GM21825 (cell line): Measurements from ENCODE around the gene FAM83E.
"Not testable (repeated sequence)": the region's sequence is repeated elsewhere in the genome, so short reads cannot be mapped to it uniquely, and the experiment has no call there.

ENCODE experiments used
- ATAC-seq: cut with Tn5 transposase; IDR thresholded peaks from one replicate; pipeline ENCODE4 v1.9.1; 2021; ENCODE audit warnings: mild to moderate bottlenecking, moderate library complexity; ENCODE audit not compliant: unreplicated experiment

Gene FAM83E

DNA sequence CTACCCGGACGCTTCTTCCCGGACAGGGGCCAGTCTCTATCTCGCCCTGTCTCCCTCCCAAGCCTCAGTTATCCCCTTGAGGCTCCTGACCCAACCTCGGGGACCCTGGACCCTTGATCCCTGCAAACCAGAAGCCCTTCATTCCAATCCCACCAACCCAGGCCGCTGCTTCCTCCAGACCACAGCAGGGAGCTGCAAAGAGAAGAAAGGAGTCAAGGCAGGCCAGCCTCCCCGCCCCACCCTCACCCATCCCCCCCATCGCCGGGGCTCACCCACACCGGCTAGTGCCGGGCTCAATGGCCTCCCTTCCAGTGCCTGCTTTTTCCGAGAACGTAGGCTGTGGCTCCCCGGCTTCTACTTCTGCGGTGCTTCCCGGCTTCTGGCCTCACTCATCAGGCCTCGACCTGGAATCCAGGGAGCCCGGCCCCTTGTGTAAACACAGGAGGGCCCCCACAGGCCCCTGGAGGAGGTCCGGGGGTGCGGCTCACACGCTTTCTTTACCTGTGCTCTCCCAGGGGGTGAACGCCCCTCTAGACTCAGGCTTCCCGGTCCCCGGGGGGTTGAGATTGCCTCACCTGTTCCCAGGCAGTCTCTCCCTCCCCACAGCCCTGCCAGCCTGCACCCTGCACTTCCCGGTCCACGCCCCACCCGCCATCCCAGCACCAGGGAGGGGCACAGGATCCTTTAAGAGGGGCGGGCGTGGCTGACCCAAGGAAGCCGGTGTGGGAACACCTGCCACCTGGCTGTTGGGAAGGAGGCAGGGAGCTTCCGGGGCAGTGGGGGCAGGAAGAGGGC, at the start of gene FAM83E:
FAM83E (minus strand) TSS at position 641 of the 795 bp plus-strand sequence. CDS start 1,704 bp downstream, outside the sequence.
- ATAC-seq = no peak

DNA sequence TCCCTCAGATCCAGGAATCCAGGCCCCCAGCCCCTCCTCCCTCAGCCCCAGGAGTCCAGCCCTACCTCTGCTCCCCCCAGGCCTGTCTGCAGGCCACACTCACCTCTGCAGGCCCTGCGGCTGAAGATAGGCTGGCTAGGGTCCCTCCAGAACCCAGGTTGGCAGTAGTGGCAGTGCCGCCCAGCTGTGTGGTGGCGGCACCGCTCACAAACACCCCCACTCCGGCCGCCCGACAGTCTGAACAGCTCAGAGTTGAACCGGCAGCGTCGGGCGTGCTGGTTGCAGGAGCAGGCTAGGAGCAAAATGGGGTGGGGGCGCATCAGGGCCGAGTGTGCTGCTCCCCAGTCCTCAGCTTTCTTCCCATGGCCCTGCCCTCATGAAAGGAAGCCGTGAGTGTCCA, 49.6 kb upstream of the FAM83E start:
- no peak for ATAC-seq

DNA sequence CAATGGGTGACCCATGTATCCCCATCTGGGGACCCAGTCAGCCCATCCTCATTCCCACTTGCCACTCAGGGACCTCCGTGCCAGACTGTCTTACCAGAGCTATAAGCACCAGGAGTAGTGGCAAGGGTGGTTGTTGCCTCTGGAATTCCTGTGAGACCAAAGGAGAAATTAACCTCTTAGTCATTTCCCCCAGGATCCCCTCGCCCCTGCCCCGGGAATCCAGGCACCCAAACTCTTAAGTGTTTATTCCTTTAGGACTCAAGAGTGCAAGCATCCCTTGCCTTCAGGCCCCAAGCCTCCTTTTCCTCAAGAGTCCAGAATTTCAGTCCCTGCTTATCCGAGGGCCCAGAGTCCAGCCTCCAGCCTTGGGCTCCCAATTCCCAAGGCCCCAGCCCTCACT, 48.8 kb upstream of the FAM83E start:
- no peak for ATAC-seq

DNA sequence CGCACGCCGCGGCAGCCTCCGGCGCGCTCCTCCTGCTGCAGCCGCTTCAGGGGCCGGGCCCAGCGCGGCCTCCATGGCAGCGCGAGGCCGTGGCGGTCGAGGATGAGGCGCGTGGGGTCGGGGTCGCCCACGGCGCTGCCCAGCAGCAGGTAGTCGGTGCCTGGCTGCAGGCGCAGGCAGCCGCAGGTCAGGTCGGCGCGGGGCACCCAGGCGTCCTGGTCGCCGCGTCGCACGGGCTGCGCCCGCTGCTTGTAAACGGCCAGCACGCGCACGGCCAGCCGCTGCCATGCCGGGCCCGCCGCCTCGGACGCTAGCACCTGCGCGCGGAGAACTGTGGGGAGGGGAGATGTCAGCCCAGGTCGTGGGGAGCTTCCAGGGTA, 46.8 kb upstream of the FAM83E start:
- ATAC-seq = no peak

DNA sequence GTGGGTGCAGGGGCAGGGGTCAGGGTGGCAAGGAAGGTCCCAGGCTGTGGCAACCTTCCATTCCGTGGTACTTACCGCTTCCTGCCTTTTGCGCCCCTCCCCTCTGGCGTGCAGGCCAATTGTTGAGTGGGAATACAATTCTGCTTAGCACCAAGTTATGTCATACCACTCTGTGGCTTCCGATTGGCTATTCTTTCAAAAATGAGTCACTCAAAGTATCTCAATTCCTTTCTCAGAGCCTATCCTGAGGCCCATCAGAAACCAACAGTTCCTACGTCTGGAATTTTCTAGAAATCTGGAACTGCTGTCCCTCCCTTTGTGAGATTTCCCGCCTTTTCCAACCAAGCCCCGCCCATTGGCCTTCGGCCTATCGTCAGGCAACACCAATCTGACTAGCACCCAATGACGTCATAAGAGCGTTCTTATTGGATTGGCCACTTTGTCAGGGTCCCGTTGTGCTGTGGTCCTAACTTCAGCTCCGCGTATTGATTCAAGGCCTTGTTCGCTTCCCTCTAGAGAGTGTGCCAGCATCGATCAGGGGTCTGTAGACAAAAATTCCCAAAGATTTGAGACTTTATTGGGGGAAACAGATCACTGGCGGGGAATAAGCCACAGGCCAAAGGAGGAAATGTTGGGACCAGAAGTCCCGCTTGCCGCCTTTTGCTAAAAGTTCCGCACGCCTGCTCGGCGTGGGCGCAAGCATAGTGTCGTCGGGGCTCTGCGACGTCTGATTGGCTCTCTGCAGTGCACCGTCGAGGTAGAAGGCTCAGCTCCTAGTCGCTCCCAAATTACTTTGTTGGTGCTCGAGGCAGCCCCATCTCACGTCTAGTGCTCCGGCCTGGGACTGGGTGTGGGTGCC, 46.2 kb upstream of the FAM83E start:
- peak; percentile 79 for ATAC-seq

DNA sequence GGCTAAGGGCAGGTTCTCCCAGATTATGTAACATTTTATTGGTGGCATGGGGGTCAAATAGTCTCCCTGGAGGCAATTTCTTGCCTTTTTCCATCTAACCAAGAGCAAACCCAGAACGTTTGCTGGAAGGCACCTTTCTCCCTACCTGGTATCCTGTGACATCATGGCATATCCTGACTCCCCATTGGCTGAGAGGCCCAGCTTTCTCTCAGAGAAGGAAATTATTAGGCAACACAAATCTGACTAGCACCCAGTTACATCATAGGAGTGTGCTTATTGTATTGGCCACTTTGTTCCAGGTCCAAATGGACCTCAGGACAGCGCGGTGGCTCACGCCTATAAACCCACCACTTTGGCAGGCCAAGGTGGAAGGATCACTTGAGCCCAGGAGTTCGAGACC, 44.9 kb upstream of the FAM83E start:
- ATAC-seq = no peak

DNA sequence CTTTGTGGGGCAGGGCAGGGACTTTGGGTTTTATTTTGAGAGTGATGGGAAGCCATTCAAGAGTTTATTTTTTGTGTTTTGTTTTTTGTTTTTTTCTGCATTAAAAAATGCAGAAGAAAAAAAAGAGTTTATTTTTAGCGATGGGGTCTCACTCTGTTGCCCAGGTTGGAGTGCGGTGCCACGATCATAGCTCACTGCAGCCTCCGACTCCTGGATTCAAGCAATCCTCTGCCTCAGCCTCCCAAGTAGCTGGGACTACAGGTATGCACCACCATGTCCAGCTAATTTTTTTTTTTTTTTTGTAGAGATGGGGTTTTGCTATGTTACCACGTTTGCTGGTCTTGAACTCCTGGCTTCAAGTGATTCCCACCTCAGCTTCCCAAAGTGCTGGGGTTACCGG, 43.6 kb upstream of the FAM83E start:
- ATAC-seq = no peak

DNA sequence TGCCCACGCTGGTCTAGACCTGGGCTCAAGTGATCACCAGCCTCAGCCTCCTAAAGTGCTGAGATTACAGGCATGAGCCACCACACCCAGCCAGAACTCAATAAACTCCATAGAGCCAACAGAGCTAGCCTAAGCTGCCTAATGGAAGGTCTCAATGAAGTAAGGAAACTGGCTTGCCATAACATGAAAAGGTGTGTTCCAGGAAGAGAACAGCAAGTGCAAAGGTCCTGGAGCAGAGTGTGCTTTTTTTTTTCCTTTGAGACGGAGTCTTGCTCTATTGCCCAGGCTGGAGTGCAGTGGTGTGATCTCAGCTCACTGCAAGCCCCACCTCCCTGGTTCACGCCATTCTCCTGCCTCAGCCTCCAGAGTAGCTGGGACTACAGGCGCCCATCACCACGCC, 43.0 kb upstream of the FAM83E start:
- ATAC-seq = not testable (repeated sequence)

DNA sequence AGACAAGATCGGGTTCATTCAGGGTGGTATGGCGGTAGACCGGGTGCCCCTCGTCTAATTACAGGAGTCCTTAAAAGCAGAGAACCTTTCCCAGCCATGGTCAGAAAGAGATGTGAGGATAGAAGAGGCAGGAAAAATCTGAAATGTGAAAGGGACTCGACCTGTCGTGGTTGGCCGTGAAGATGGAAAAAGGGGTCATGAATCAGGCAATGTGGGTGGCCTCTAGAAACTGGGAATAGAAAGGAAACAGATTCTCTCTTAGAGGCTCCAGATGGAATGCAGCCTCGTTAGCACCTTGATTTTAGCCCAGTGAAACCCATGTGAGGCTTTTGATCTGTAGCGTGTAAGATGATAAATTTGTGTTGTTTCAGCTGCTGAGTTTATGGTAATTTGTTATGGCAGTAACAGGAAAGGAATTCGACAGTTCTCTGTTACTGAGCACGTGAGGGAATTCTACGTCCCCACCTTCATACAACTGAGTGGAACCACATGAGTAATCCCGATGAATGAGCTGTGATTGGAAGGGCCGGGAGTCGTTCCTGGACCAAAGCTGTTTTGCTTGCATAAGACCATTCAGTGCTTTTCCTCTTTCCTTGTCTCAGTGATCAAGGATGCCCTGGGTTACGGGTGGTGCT, 42.1 kb upstream of the FAM83E start:
- ATAC-seq = no peak

DNA sequence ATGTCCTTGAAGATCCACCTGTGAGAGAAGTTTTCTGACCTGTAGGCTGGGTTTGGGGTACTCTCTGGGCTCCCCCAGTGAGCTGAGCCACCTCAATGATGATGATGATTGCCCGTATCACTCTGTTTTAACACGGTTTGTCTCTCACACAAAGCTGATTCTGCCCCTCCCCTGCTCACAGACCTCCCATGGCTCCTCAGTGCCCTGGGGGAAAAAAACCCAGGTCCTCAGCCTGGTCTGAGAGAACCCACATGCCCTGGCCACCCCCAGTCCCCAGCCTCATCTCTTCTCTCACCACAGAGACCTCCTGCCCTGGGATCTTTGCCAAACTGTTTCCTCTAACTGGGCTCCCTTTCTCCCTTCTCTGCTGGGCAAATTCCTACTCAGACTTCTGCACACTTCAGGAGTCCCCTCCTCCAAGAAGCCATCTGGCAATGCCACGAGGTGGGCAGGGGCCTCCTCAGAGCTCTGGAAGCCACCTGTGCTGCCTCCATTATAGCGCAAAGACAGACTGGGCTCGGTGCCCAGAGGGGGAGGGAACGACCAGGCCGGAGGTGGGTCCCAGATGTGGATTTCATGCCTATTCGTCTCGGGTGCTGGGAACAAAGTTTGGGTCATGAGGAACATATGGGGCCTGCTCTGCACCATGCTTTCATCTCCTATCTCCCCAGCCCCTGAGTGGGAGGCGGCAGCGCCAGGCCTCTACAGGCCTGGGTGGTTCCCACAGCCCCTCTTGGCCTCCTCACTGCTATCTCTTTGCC, 39.6 kb upstream of the FAM83E start:
- ATAC-seq = no peak

DNA sequence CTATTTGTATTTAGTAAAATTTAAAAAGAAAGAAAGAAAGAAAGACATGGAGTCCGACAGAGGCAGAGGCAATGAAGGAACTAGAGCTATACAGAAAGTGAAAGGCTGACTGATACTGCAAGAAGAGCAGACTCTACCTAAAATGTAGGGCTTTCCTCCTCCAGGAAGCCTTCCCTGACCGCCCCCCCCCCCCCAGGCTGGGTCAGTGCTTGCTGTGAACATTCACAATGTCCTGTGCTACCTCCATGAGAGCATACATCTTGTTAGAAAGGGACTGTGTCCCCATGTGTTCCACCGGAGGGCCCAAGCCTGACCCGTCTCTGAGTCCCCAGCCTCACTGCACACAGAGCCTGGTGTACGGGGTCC, 36.8 kb upstream of the FAM83E start:
- ATAC-seq = no peak

DNA sequence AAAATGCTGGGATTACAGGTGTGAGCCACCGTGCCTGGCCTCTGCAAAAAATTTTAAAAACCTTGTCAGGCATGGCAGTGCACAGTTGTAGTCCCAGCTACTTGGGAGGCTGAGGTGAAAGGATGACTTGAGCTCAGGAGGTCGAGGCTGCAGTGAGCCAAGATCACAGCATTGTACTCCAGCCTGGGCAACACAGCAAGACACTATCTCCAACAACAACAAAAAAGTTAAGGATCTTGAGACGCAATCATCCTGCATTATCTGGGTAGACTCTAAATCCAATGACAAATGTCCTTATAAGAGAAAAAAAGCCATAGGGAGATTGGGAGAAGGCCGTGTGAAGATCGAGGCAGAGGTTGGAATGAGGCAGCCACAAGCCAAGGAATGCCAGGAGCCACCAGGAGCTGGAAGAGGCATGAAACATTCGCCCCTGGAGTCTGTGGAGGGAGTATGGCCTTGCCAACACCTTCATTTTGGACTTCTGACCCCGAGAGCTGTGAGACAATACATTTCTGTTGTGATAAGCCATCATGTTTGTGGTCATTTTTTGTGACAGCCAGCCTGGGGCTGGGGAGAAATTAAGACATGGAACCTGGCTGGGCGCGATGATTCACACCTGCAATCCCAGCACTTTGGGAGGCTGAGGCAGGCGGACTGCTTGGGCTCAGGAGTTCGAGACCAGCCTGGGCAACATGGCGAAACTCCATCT, 36.3 kb upstream of the FAM83E start:
- ATAC-seq = no peak

DNA sequence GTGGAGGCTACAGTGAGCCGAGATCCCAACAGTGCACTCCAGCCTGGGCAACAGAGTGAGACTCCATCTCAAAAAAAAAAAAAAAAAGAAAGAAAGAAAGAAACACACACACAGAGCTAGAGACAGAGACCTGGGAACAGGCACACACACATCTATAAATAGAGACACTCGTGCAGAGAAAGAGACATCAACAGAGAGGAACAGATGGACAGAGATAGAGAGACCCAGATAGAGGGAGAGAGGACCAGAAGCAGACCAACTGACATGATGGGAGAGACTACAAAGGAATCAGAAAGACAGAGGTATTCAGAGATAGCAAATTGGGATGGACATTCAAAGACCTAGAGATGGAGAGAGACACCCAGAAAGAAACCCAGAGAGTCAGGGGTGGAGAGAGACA, 33.3 kb upstream of the FAM83E start:
- no peak for ATAC-seq

DNA sequence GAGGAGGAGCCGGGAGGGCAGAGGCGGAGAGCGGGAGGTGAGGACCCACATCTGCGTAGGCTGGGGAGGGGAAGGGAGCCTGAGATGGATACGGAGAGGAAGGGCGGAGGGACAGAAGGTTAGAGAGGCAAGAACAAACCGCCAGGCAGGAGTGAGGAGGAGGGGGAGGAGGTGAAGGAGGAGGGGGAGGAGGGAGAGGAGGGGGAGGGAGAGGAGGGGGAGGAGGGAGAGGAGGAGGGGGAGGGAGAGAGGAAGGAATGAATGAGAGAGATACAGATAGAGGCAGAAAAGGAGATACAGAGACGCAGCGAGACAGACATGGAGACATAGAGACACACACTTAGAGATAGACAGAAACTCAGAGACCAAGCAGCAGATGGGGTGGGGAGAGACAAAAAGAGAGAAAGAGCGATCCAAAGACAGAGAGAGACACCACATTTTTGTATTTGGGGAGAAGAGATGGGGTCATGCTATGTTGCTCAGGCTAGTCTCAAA, 31.9 kb upstream of the FAM83E start:
- ATAC-seq = no peak

DNA sequence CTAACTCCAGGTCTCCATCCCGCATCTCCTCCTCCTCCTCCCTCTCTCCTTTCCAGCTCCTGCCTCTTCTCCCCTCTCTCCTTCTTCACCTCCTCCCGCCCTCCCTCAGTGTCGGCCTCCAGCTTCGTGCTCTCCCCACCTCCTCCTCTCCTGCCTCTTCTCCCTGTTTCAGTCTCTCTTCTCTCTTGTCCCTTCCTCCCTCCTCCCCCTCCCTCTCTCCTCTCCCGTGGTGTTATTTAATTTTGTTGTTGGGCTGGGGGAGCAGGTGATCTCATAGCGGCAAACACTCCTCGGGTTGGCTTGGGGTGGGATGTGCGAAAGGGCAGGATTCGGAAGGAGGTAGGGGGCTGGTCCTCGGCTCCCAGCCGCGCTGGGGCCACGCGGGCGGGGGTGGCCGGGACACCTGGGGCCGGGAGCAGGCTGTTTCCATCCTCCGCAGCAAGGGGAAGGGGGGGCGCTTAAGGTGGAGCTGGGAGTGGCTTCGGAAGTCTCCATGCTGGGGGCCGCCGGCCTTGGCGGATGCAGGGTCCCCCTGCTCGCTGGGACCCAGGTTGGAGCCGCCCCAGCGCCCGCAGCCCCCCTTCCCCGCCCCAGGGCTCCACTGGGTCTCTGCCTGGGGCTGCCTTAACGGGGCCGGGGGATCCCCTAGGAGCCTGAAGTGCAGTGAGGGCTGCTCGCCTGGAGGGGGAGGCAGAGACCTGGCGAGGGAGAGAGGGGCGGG, 31.3 kb upstream of the FAM83E start, which contains the start of gene CA11:
CA11 (minus strand) TSS at position 187 of the 721 bp plus-strand sequence. CDS start 555 bp downstream, outside the sequence.
- peak; percentile 77 for ATAC-seq

DNA sequence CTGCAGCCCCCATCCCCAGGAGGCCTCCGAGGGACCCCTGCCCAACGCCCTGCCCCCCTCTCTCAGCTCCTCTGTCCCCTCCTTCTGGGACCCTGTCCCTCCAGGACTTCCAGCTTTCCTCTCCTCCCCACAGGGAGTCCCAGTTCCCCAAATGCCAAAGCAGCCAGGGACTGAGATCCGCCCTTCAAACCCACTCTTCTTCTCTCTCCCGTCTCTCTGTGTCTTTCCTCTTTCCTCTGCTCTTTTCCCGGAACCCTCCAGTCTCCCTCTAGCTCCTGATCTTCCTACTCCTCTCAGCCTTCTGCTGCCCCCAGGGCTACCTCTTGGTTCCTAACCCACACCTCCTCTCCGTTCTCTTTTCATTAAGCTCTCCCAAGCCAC, 30.7 kb upstream of the FAM83E start:
- ATAC-seq = no peak

DNA sequence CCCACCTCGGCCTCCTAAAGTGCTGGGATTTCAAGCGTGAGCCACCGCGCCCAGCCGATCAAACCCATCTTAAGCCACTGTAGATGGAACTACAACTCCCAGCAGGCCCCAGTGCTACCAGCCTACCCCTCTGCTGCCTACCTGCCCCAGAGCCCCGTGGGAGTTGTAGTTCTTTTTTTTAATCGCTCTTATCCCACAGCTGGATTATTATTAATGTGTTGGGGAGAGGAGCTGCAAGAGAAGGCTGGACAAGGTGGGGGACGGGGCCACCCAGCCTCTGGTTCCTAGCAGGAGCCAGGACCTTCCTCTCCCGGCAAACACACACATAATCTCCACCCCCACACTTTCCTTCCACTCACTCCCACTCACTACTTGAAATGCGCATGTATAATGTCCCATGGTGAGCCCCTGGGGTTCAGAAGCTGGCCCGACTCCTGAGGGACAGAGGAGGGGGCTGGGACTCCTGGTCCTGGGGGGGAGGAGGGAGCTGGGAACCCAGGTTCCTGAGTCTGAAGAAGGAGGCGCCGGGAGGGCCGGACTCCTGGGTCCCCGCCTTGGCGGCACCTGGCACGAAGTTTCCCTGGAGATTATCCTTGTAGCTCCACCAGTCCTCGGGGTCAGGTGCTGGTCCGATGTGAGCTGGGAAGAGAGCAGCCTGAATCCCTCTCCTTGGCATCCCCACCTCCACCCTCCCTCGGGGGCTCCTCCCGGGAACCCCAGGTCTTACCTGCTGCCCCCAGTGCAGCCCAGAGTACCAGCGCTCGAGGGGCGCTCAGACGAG, 30.2 kb upstream of the FAM83E start:
- no peak for ATAC-seq

DNA sequence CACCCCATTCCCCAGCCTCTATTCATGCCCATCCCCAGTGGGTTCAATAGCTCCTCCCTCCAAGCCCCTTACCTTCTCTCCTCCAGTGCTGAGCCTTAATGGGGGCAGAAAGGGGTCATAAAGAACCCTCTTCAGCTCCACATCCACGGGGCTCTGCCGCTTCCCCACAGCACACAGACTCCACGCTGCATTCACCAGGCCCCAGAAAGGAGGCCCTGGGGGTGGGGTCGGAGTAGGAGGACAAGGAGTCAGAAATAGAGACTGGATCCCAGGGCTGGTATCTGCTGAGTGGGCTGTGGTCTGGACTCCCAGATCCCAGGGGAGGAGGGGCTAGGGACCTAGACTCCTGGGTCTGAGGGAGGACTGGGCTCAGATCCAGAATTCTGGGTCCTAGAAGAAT, 29.5 kb upstream of the FAM83E start:
- no peak for ATAC-seq

DNA sequence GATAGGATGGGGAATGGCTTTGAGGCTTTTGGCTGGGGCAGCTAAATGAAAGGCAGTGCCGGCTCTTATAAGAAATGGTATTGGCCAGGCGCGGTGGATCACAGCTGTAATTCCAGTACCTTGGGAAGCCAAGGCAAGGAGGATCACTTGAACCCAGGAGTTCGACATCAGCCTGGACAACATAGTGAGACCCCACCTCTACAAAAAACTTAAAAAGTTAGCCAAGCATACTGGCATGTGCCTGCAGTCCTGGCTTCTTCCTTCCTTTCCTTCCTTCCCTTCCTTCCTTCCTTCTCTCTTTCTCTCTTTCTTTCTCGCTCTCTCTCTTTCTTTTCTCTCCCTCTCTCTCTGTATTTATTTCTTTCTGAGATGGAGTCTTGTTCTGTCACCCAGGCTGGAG, 28.0 kb upstream of the FAM83E start:
- ATAC-seq = no peak
